Measurements from ENCODE around the gene AARS2.

Gene AARS2

GRCh38 chr6:44267252-44267651, 45.9 kb downstream of the AARS2 start:
- no peak for DNase-seq (ENCODE audit: extremely low read depth, insufficient read length)
- Histone ChIP-seq H3K36me3 (ENCODE audit: control insufficient read depth, insufficient read depth, low read length) (peaks cover 5% of the 10 kb centered on the region), H3K4me3 (replicated peaks; ENCODE audit: low read depth, low read length) (no peak overlapping the region), H3K27me3 (replicated peaks; ENCODE audit: control insufficient read depth, insufficient read depth, low read length) (peaks cover 3% of the 10 kb centered on the region; the same call in 1 of the 2 replicates)
- no peak for TF ChIP-seq CTCF (IDR thresholded peaks at IDR 0.05; ENCODE audit: insufficient read depth, low read length, poor library complexity, severe bottlenecking)

- Histone ChIP-seq H3K36me3 (ENCODE audit: control insufficient read depth, insufficient read depth, low read length) (peaks cover 11% of the 10 kb centered on the region), H3K4me3 (replicated peaks; ENCODE audit: low read depth, low read length) (peak overlapping the region; percentile 38; the same call in 1 of the 2 replicates), H3K27me3 (replicated peaks; ENCODE audit: control insufficient read depth, insufficient read depth, low read length) (0 out of 2 replicates have a peak, but pooled peaks cover under 1% of the 10 kb centered on the region)
- DNase-seq (ENCODE audit: extremely low read depth, insufficient read length) = no peak
- no peak for TF ChIP-seq CTCF (IDR thresholded peaks at IDR 0.05; ENCODE audit: insufficient read depth, low read length, poor library complexity, severe bottlenecking)
Measured at GRCh38 chr6:44266347-44266746, 46.8 kb downstream of the AARS2 start.

- TF ChIP-seq CTCF (IDR thresholded peaks at IDR 0.05; ENCODE audit: insufficient read depth, low read length, poor library complexity, severe bottlenecking) = no peak
- H3K4me3 ChIP-seq (replicated peaks; ENCODE audit: low read depth, low read length) = peak overlapping the region; percentile 42
- no peak for DNase-seq (ENCODE audit: extremely low read depth, insufficient read length)
- peaks cover 11% of the 10 kb centered on the region for H3K36me3 ChIP-seq (ENCODE audit: control insufficient read depth, insufficient read depth, low read length)
- H3K27me3 ChIP-seq (replicated peaks; ENCODE audit: control insufficient read depth, insufficient read depth, low read length) = no peaks in the 10 kb centered on the region
Measured at GRCh38 chr6:44265722-44266233, 47.4 kb downstream of the AARS2 start.

- TF ChIP-seq CTCF (IDR thresholded peaks at IDR 0.05; ENCODE audit: insufficient read depth, low read length, poor library complexity, severe bottlenecking) = peak; percentile 62
- Histone ChIP-seq H3K36me3 (ENCODE audit: control insufficient read depth, insufficient read depth, low read length) (peaks cover 14% of the 10 kb centered on the region), H3K27me3 (replicated peaks; ENCODE audit: control insufficient read depth, insufficient read depth, low read length) (no peaks in the 10 kb centered on the region), H3K4me3 (replicated peaks; ENCODE audit: low read depth, low read length) (peak within 1 kb of the TSS; percentile 96)
- peak; percentile 91 for DNase-seq (ENCODE audit: extremely low read depth, insufficient read length)
Measured at GRCh38 chr6:44265007-44265721, 48.0 kb downstream of the AARS2 start, which contains the start of gene NFKBIE. Gene NFKBIE (minus strand): TSS chr6:44265551. CDS start chr6:44265346, 205 bp downstream.

GRCh38 chr6:44264154-44265006, 48.8 kb downstream of the AARS2 start:
- no peak for TF ChIP-seq CTCF (IDR thresholded peaks at IDR 0.05; ENCODE audit: insufficient read depth, low read length, poor library complexity, severe bottlenecking)
- peak; percentile 72 for DNase-seq (ENCODE audit: extremely low read depth, insufficient read length)
- no peaks in the 10 kb centered on the region for H3K27me3 ChIP-seq (replicated peaks; ENCODE audit: control insufficient read depth, insufficient read depth, low read length)
- peaks cover 19% of the 10 kb centered on the region for H3K36me3 ChIP-seq (ENCODE audit: control insufficient read depth, insufficient read depth, low read length)
- peak overlapping the region; percentile 96 for H3K4me3 ChIP-seq (replicated peaks; ENCODE audit: low read depth, low read length)

Data from GM06990 (cell line).